Suprapubic skin (tissue), 4 donors: ENCODE measurements around the gene CIP2A. TPM values are rescaled to one million over a fixed set of nuclear protein-coding genes. Genes with fewer than 3 reads are reported as not detected.

Experiments
- DNase-seq, 2 donors: peaks; one replicate each; pipeline ENCODE4 v3.0.0-alpha.2; 2019; ENCODE audit warnings: low spot score in 2 of 2
- H3K27ac ChIP-seq: fragments of 200-600 bp; sonication (generic); one replicate; pipeline ENCODE4 v1.5.1; 2019
- H3K27me3 ChIP-seq: fragments of 200-600 bp; sonication (generic); one replicate; pipeline ENCODE4 v1.5.1; 2019
- H3K36me3 ChIP-seq: fragments of 200-600 bp; sonication (generic); one replicate; pipeline ENCODE4 v1.5.1; 2019
- H3K4me1 ChIP-seq: fragments of 200-600 bp; sonication (generic); one replicate; pipeline ENCODE4 v1.5.1; 2019
- H3K4me3 ChIP-seq: fragments of 200-600 bp; sonication (generic); one replicate; pipeline ENCODE4 v1.5.1; 2019; ENCODE audit warnings: mild to moderate bottlenecking
- H3K9me3 ChIP-seq: fragments of 200-600 bp; sonication (generic); one replicate; pipeline ENCODE4 v1.5.1; 2019
- EP300 ChIP-seq: sonication (generic); formaldehyde crosslinking; IDR thresholded peaks from one replicate; pipeline ENCODE4 v1.6.1; 2017; ENCODE audit warnings: antibody characterized with exemption
- POLR2A ChIP-seq, 2 donors: fragments of 450-650 bp; IDR thresholded peaks; one replicate each; pipeline ENCODE4 v1.6.1; 2017; ENCODE audit warnings: antibody characterized with exemption in 2 of 2, mild to moderate bottlenecking in 2 of 2, moderate library complexity in 2 of 2
- POLR2AphosphoS5 ChIP-seq, 3 donors: sonication (generic); formaldehyde crosslinking; IDR thresholded peaks; one replicate each; pipeline ENCODE4 v1.6.1; 2017; ENCODE audit warnings: antibody characterized with exemption in 3 of 3
- WGBS: methylation state at CpG from one replicate; pipeline ENCODE4 v1.1.5; 2018; 5-methylcytosine and 5-hydroxymethylcytosine counted together
- total RNA-seq, 4 donors: library from RNA; depleted of rRNA; stranded (reverse); fragments of >200 nt; gene quantifications; one replicate each; pipeline ENCODE4 v1.1.0, GENCODE V29; 2016
- TF ChIP-seq, protein P1 (sequence below), 2 donors: fragments of 200-600 bp in 1 of 2; fragments of 450-650 bp in 1 of 2; sonication (generic) in 1 of 2; IDR thresholded peaks; one replicate each; pipeline ENCODE4 v1.5.1; 2016 to 2019; ENCODE audit warnings: antibody characterized with exemption in 2 of 2, mild to moderate bottlenecking in 1 of 2, moderate library complexity in 1 of 2

CIP2A gene
- total RNA-seq, 4 donors from 2014 or later = 1.3 to 6.4 (median 2.0) TPM

- 87% methylated on average over 2 of the region's 2 CpGs for WGBS
- Histone ChIP-seq H3K9me3 (no peaks in the 10 kb centered on the region), H3K4me3 (no peak overlapping the region), H3K4me1 (no peaks in the 10 kb centered on the region), H3K36me3 (no peaks in the 10 kb centered on the region), H3K27ac (no peak overlapping the region), H3K27me3 (no peaks in the 10 kb centered on the region)
- no peak for DNase-seq
- TF ChIP-seq, protein P1, sequence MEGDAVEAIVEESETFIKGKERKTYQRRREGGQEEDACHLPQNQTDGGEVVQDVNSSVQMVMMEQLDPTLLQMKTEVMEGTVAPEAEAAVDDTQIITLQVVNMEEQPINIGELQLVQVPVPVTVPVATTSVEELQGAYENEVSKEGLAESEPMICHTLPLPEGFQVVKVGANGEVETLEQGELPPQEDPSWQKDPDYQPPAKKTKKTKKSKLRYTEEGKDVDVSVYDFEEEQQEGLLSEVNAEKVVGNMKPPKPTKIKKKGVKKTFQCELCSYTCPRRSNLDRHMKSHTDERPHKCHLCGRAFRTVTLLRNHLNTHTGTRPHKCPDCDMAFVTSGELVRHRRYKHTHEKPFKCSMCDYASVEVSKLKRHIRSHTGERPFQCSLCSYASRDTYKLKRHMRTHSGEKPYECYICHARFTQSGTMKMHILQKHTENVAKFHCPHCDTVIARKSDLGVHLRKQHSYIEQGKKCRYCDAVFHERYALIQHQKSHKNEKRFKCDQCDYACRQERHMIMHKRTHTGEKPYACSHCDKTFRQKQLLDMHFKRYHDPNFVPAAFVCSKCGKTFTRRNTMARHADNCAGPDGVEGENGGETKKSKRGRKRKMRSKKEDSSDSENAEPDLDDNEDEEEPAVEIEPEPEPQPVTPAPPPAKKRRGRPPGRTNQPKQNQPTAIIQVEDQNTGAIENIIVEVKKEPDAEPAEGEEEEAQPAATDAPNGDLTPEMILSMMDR (IDR thresholded peaks at IDR 0.05) = no peak
- TF ChIP-seq POLR2A (IDR thresholded peaks at IDR 0.05) = no peak
- no peak for TF ChIP-seq EP300
- TF ChIP-seq POLR2AphosphoS5 (IDR thresholded peaks at IDR 0.05) = no peak
Observed at GRCh38 chr3:108516881-108517280, 72.4 kb downstream of the CIP2A start.

GRCh38 chr3:108513961-108514360, 75.3 kb downstream of the CIP2A start:
- WGBS = 67% methylated on average over 3 of the region's 3 CpGs
- Histone ChIP-seq H3K9me3 (no peaks in the 10 kb centered on the region), H3K4me3 (no peak overlapping the region), H3K27ac (no peak overlapping the region), H3K4me1 (no peaks in the 10 kb centered on the region), H3K36me3 (no peaks in the 10 kb centered on the region), H3K27me3 (no peaks in the 10 kb centered on the region)
- no peak for DNase-seq
- TF ChIP-seq, protein P1 (IDR thresholded peaks at IDR 0.05) = no peak
- TF ChIP-seq POLR2AphosphoS5 (IDR thresholded peaks at IDR 0.05) (no peak), EP300 (no peak), POLR2A (IDR thresholded peaks at IDR 0.05) (no peak)

DNA sequence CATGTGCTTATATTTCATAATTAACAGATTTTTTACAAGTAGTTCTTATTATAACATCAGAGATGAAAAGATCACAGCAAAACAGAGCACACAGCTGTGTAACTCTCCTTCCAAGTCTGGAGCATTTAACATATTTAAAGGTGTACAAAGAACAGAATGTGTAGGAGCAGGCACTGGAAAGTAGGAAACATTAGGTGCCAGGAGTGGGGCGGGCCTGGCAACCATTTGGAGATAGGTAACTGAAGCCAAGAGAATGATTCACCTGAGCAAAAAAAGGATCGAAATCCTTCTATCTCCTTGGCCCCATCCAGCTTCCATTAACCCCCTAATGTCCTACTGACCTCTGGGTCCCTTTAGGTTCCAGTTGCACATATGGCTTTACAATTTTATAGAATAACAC, 76.6 kb downstream of the CIP2A start:
- 31% methylated on average over 2 of the region's 2 CpGs for WGBS
- Histone ChIP-seq H3K4me1 (no peaks in the 10 kb centered on the region), H3K36me3 (no peaks in the 10 kb centered on the region), H3K27me3 (no peaks in the 10 kb centered on the region), H3K27ac (no peak overlapping the region), H3K9me3 (no peaks in the 10 kb centered on the region), H3K4me3 (no peak overlapping the region)
- DNase-seq = no peak
- TF ChIP-seq, protein P1 (IDR thresholded peaks at IDR 0.05) = no peak
- TF ChIP-seq POLR2AphosphoS5 (IDR thresholded peaks at IDR 0.05) (no peak), POLR2A (IDR thresholded peaks at IDR 0.05) (no peak), EP300 (no peak)

- DNase-seq = no peak
- no peak overlapping the region for H3K27ac ChIP-seq
- no peaks in the 10 kb centered on the region for H3K4me1 ChIP-seq
- no peaks in the 10 kb centered on the region for H3K9me3 ChIP-seq
- no peak for TF ChIP-seq EP300
- TF ChIP-seq, protein P1 (IDR thresholded peaks at IDR 0.05) = no peak
- TF ChIP-seq POLR2AphosphoS5 (IDR thresholded peaks at IDR 0.05) = no peak
- TF ChIP-seq POLR2A (IDR thresholded peaks at IDR 0.05) = no peak
- H3K4me3 ChIP-seq = no peak overlapping the region
- H3K27me3 ChIP-seq = no peaks in the 10 kb centered on the region
- H3K36me3 ChIP-seq = no peaks in the 10 kb centered on the region
Observed at GRCh38 chr3:108511490-108511889, 77.7 kb downstream of the CIP2A start.

GRCh38 chr3:108511055-108511454, 78.2 kb downstream of the CIP2A start:
- H3K9me3 ChIP-seq = no peaks in the 10 kb centered on the region
- 88% methylated on average over 4 of the region's 4 CpGs for WGBS
- no peak overlapping the region for H3K27ac ChIP-seq
- no peaks in the 10 kb centered on the region for H3K4me1 ChIP-seq
- no peak overlapping the region for H3K4me3 ChIP-seq
- H3K36me3 ChIP-seq = no peaks in the 10 kb centered on the region
- no peaks in the 10 kb centered on the region for H3K27me3 ChIP-seq
- DNase-seq = no peak
- TF ChIP-seq EP300 = no peak
- TF ChIP-seq POLR2A (IDR thresholded peaks at IDR 0.05) = no peak
- TF ChIP-seq, protein P1 (IDR thresholded peaks at IDR 0.05) = no peak
- no peak for TF ChIP-seq POLR2AphosphoS5 (IDR thresholded peaks at IDR 0.05)
